ENCODE measurements around the gene IFITM1. TPM values are rescaled to one million over a fixed set of nuclear protein-coding genes. Genes with fewer than 3 reads are reported as not detected.

Gene IFITM1
- total and polyA plus RNA-seq, 2 of the 8 experiments (the other 6 are each of a cell fraction or from before 2014, with no cell fraction given), result 394 to 1,464 TPM

- TF ChIP-seq CHD7 (IDR thresholded peaks at IDR 0.05; ENCODE audit: insufficient replicate concordance, low read length), result no peak
- TF ChIP-seq SP2 (IDR thresholded peaks at IDR 0.05; ENCODE audit: low read length), result no peak
- no peak for TF ChIP-seq KDM4A (IDR thresholded peaks at IDR 0.05; ENCODE audit: low read depth, low read length, severe bottlenecking)
- TF ChIP-seq RXRA (IDR thresholded peaks at IDR 0.05; ENCODE audit: insufficient read depth, low read depth, low read length), result no peak
- no peak for TF ChIP-seq SP4 (IDR thresholded peaks at IDR 0.05; ENCODE audit: low read length)
- no peak for TF ChIP-seq SRF (IDR thresholded peaks at IDR 0.05; ENCODE audit: low read depth, low read length)
These were observed 28.0 kb upstream of the IFITM1 start (continued) for GRCh38 chr11:285894-286220.
